Left ventricle myocardium inferior (tissue), 1 donor: ENCODE data around the gene PLXDC2. TPM values are rescaled to one million over a fixed set of nuclear protein-coding genes. Genes with fewer than 3 reads are reported as not detected.

Source experiments
- DNase-seq: peaks from one replicate; pipeline ENCODE4 v3.0.0-alpha.2; 2020
- H3K27ac ChIP-seq: fragments of 200-600 bp; replicated peaks from 2 replicates; pipeline ENCODE4 v1.8.0; 2021
- H3K27me3 ChIP-seq: fragments of 200-600 bp; 2 replicates; pipeline ENCODE4 v1.8.0; 2021; ENCODE audit warnings: low read depth
- H3K36me3 ChIP-seq: fragments of 200-600 bp; 2 replicates; pipeline ENCODE4 v1.8.0; 2021
- H3K4me1 ChIP-seq: fragments of 200-600 bp; 2 replicates; pipeline ENCODE4 v1.8.0; 2021
- H3K4me3 ChIP-seq: fragments of 200-600 bp; 2 replicates; pipeline ENCODE4 v1.8.0; 2021; ENCODE audit warnings: mild to moderate bottlenecking, moderate library complexity
- H3K9me3 ChIP-seq: fragments of 200-600 bp; replicated peaks from 2 replicates; pipeline ENCODE4 v1.8.0; 2021
- CTCF ChIP-seq: fragments of 200-600 bp; IDR thresholded peaks from 2 replicates; pipeline ENCODE4 v1.8.0; 2021; ENCODE audit warnings: antibody characterized with exemption, mild to moderate bottlenecking, borderline replicate concordance
- intact Hi-C: fragments of 100-400 bp; cut with micrococcal nuclease; formaldehyde crosslinking; loops from one replicate; pipeline ENCODE4 v1.11.0; 2022
- total RNA-seq: library from RNA; stranded (reverse); fragmentation: NEBNext Ultra II Directional; extraction: Animal tissue kit (Norgen Biotek cat#: 25700); gene quantifications from one replicate; pipeline ENCODE4 v1.2.1, GENCODE V29; 2021
- donor health status: DM: no; HTN: yes; CAD: no; lungs with severe emphysema.

PLXDC2 gene
- total RNA-seq, 1 donor from 2014 or later = 16.6 TPM

GRCh38 chr10:20091698-20092097, 275.5 kb downstream of the PLXDC2 start:
- no peak overlapping the region for H3K4me3 ChIP-seq
- intact Hi-C loops = no loop called here
- TF ChIP-seq CTCF = no peak

GRCh38 chr10:20093600-20093999, 277.4 kb downstream of the PLXDC2 start:
- Histone ChIP-seq H3K4me3 (no peak overlapping the region), H3K4me1 (peaks cover 5% of the 10 kb centered on the region), H3K27ac (no peak overlapping the region), H3K9me3 (peaks cover 9% of the 10 kb centered on the region), H3K27me3 (no peaks in the 10 kb centered on the region), H3K36me3 (no peaks in the 10 kb centered on the region)
- TF ChIP-seq CTCF = no peak
- DNase-seq = no peak
- intact Hi-C loops = no loop called here

More at GRCh38 chr10:20091698-20092097, 275.5 kb downstream of the PLXDC2 start:
- Histone ChIP-seq H3K27me3 (no peaks in the 10 kb centered on the region), H3K36me3 (no peaks in the 10 kb centered on the region), H3K27ac (no peak overlapping the region), H3K9me3 (peaks cover 9% of the 10 kb centered on the region), H3K4me1 (peaks cover 5% of the 10 kb centered on the region)
- DNase-seq = no peak

- Histone ChIP-seq H3K4me3 (no peak overlapping the region), H3K36me3 (no peaks in the 10 kb centered on the region), H3K9me3 (peaks cover 9% of the 10 kb centered on the region), H3K4me1 (peaks cover 11% of the 10 kb centered on the region), H3K27ac (no peak overlapping the region), H3K27me3 (no peaks in the 10 kb centered on the region)
- intact Hi-C loops = no loop called here
- DNase-seq = no peak
- TF ChIP-seq CTCF = no peak
Measured at GRCh38 chr10:20094226-20094976, 278.2 kb downstream of the PLXDC2 start.

- H3K9me3 ChIP-seq = no peaks in the 10 kb centered on the region
- intact Hi-C loops = no loop called here
- H3K27ac ChIP-seq = peak overlapping the region; percentile 75
- DNase-seq = no peak
- no peak for TF ChIP-seq CTCF
- no peaks in the 10 kb centered on the region for H3K36me3 ChIP-seq
- peaks cover 27% of the 10 kb centered on the region for H3K4me1 ChIP-seq
- H3K4me3 ChIP-seq = peak overlapping the region; percentile 29
- no peaks in the 10 kb centered on the region for H3K27me3 ChIP-seq
Measured at GRCh38 chr10:20100171-20100570, 283.9 kb downstream of the PLXDC2 start.

GRCh38 chr10:20105236-20105635, 289.0 kb downstream of the PLXDC2 start:
- intact Hi-C loops = no loop called here
- Histone ChIP-seq H3K27me3 (no peaks in the 10 kb centered on the region), H3K27ac (no peak overlapping the region), H3K36me3 (no peaks in the 10 kb centered on the region), H3K9me3 (no peaks in the 10 kb centered on the region), H3K4me3 (no peak overlapping the region), H3K4me1 (peaks cover 8% of the 10 kb centered on the region)
- TF ChIP-seq CTCF = no peak
- no peak for DNase-seq
